ENCODE data around the gene HES5.

The HES5 gene

GRCh38 chr1:2499986-2500596 is 30.0 kb downstream of the HES5 start:
- no peak for DNase-seq (ENCODE audit: low read depth in 2 of 2)

- no peak for DNase-seq (ENCODE audit: low read depth in 2 of 2)
Measured at GRCh38 chr1:2499260-2499659, 30.8 kb downstream of the HES5 start.

- no peak for DNase-seq (ENCODE audit: low read depth in 2 of 2)
Measured at GRCh38 chr1:2498648-2499047, 31.4 kb downstream of the HES5 start.

- no peak for DNase-seq (ENCODE audit: low read depth in 2 of 2)
Measured at GRCh38 chr1:2497891-2498290, 32.2 kb downstream of the HES5 start.

- no peak for DNase-seq (ENCODE audit: low read depth in 2 of 2)
Measured at GRCh38 chr1:2496746-2497145, 33.3 kb downstream of the HES5 start.

- DNase-seq (ENCODE audit: low read depth in 2 of 2): no peak
Measured at GRCh38 chr1:2496087-2496622, 33.9 kb downstream of the HES5 start.

- DNase-seq (ENCODE audit: low read depth in 2 of 2): no peak
Measured at GRCh38 chr1:2495546-2495945, 34.5 kb downstream of the HES5 start.

GRCh38 chr1:2495026-2495425 is 35.0 kb downstream of the HES5 start:
- no peak for DNase-seq (ENCODE audit: low read depth in 2 of 2)

- DNase-seq (ENCODE audit: low read depth in 2 of 2): no peak
Measured at GRCh38 chr1:2494323-2494693, 35.8 kb downstream of the HES5 start.

GRCh38 chr1:2493691-2494322 is 36.3 kb downstream of the HES5 start:
- DNase-seq (ENCODE audit: low read depth in 2 of 2): no peak

GRCh38 chr1:2493218-2493617 is 36.8 kb downstream of the HES5 start:
- DNase-seq (ENCODE audit: low read depth in 2 of 2): no peak

- DNase-seq (ENCODE audit: low read depth in 2 of 2): no peak
Measured at GRCh38 chr1:2492091-2492490, 38.0 kb downstream of the HES5 start.

GRCh38 chr1:2489615-2490014 is 40.4 kb downstream of the HES5 start:
- no peak for DNase-seq (ENCODE audit: low read depth in 2 of 2)

GRCh38 chr1:2488688-2489087 is 41.4 kb downstream of the HES5 start:
- no peak for DNase-seq (ENCODE audit: low read depth in 2 of 2)

- no peak for DNase-seq (ENCODE audit: low read depth in 2 of 2)
Measured at GRCh38 chr1:2486558-2486957, 43.5 kb downstream of the HES5 start.

GRCh38 chr1:2486041-2486440 is 44.0 kb downstream of the HES5 start:
- DNase-seq (ENCODE audit: low read depth in 2 of 2): no peak

GRCh38 chr1:2483970-2484369 is 46.1 kb downstream of the HES5 start:
- no peak for DNase-seq (ENCODE audit: low read depth in 2 of 2)

GRCh38 chr1:2483026-2483425 is 47.0 kb downstream of the HES5 start:
- DNase-seq (ENCODE audit: low read depth in 2 of 2): no peak

- DNase-seq (ENCODE audit: low read depth in 2 of 2): no peak
Measured at GRCh38 chr1:2482588-2482987, 47.5 kb downstream of the HES5 start.

- no peak for DNase-seq (ENCODE audit: low read depth in 2 of 2)
Measured at GRCh38 chr1:2481885-2482284, 48.2 kb downstream of the HES5 start.

GRCh38 chr1:2480986-2481364 is 49.1 kb downstream of the HES5 start:
- DNase-seq (ENCODE audit: low read depth in 2 of 2): no peak

GRCh38 chr1:2480236-2480985 is 49.7 kb downstream of the HES5 start:
- DNase-seq (ENCODE audit: low read depth in 2 of 2): no peak

- no peak for DNase-seq (ENCODE audit: low read depth in 2 of 2)
Measured at GRCh38 chr1:2479618-2480017, 50.4 kb downstream of the HES5 start.

Data from stimulated activated CD4-positive, alpha-beta T cell treated with anti-CD3 and anti-CD28 coated beads, Interleukin-1b, Interleukin-23, amount 100 ng/mL, for 4 hours (primary cell).